HG02938 (cell line): Measurements from ENCODE around the gene ARHGEF28.

Experiments
- ATAC-seq: cut with Tn5 transposase; IDR thresholded peaks from one replicate; pipeline ENCODE4 v1.9.1; 2021; ENCODE audit warnings: mild to moderate bottlenecking, moderate library complexity; ENCODE audit not compliant: unreplicated experiment

Gene ARHGEF28

DNA sequence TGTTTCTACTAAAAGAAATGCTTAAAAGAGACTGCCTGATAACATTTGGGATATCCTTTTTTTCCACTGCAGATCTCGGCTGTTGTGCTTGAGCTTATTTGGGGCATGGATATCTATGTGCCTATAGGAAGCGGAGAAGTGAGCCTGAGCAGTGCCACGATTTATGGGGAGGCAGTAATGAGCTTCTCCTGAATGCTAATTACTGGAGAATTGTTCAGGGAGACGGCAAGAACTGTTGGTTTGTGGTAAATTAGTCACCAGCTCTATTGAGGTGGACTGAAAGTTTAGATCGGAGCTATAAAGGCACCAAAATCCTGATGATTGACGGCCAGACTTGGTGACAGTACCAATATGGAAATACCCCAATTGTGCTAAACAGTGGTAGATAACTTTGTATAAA is 186.5 kb downstream of the ARHGEF28 start:
- no peak for ATAC-seq

GRCh38 chr5:73812962-73813588 is 187.1 kb downstream of the ARHGEF28 start:
- ATAC-seq, result no peak

GRCh38 chr5:73814233-73814846 is 188.3 kb downstream of the ARHGEF28 start:
- no peak for ATAC-seq

- ATAC-seq, result no peak
Measured at GRCh38 chr5:73815631-73816030, 189.6 kb downstream of the ARHGEF28 start.

- no peak for ATAC-seq
Measured at GRCh38 chr5:73816656-73817420, 190.8 kb downstream of the ARHGEF28 start.

- no peak for ATAC-seq
Measured at GRCh38 chr5:73818357-73818756, 192.4 kb downstream of the ARHGEF28 start.

GRCh38 chr5:73820326-73820725 is 194.3 kb downstream of the ARHGEF28 start:
- ATAC-seq, result no peak

DNA sequence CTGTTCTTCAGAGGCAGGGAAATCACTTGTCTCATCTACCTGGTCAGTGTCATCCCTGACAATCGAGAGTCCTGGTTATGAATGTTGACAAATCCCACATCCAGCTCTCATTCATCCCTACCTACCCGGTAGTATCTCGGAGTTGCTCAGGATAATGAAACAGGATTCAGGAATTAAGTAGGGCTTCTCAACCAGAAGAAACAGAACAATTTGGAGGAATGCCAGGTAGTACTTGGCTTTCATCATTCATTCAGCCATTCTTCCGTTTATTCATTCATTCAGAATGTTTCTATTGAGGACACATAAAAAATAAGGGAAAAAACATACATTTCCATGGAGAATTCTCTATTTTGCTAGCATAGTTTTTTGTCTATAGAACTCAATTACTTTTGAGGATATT is 195.0 kb downstream of the ARHGEF28 start:
- ATAC-seq, result no peak

DNA sequence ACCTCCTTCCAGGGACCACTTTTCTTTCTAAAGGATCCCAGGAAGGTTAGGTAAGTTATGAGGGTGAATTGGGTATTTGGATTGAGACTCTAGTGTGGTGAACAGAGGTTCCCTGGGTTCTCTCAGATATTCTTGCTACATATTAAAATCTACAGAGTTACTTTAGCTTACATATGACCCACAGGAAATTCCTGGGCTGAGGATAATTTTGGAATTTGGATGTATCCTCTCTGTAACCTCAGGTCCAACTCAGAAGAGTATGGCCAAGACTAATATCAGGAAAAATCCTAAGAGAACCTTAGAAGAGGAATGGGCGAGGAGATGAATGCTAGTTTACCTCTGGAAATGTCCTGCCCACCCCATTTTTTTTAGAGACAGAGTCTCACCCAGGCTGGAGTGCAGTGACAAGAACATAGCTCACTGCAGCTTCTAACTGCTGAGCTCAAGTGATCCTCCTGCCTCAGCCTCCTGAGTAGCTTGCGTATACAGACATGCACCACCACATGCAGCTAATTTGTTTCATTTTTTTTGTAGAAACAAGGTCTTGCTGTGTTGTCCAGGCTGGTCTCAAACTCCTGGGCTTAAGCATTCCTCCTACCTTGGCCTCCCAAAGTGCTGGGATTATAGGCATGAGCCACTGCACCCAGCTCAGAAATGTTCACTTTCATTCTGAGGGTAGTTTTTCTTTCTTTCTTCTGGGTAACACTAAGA is 196.4 kb downstream of the ARHGEF28 start:
- no peak for ATAC-seq

DNA sequence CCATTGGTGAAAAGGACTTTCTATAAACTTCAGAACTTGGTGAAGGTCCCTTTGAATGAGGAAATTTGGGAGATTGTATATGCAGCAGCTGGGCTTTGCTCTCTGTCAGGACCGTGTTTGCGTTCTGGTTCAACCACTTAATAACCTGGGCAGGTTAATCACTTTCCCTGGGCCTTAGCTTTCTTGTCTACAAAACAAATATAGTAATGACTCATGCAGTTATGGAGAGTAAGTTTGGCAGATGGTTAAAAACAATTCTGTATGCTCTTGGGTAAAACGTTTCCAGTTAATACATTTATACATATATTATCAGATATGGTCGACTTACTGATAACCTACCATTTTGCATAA is 197.0 kb downstream of the ARHGEF28 start:
- ATAC-seq, result no peak

- ATAC-seq, result no peak
Measured at GRCh38 chr5:73823508-73823925, 197.5 kb downstream of the ARHGEF28 start.

DNA sequence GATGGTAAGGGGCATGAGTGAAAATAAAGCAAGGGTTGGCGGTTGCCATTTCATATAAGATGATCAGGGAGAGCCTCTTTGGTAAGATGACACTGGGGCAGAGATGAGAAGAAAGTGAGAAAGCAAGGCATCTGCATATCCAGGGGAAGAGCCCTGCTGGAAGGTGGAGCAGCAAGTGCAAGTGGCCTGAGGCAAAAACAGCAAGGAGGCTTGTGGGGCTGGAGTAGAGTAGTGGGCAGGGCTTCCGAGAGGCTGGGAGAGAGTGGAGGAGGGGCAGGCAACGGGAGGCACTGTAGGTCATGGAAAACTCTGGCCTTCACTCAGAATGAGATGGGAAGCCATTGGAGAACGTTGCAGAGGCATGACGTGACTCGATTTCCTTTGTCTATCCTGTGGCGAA is 199.2 kb downstream of the ARHGEF28 start:
- no peak for ATAC-seq

GRCh38 chr5:73825736-73826135 is 199.7 kb downstream of the ARHGEF28 start:
- no peak for ATAC-seq

- no peak for ATAC-seq
Measured at GRCh38 chr5:73826301-73827105, 200.5 kb downstream of the ARHGEF28 start.

GRCh38 chr5:73827106-73827450 is 201.1 kb downstream of the ARHGEF28 start:
- ATAC-seq, result no peak

DNA sequence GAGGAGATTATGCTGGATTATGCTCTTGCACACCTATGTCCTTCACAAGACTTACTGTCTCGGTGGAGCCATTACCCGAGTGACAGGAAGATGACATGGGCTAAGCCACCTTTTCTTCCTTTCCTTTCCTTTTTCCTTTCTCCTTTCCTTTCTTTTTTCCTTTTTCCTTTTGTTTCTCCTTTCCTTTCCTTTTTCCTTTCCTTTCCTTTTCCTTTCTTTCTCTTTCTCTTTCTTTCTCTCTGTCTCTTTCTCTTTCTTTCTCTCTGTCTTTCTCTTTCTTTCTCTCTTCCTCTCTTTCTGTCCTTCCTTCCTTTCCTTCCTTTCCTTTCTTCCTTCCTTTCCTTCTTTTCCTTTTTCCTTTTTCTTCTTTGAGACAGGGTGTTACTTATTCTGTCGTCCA is 202.5 kb downstream of the ARHGEF28 start:
- no peak for ATAC-seq

DNA sequence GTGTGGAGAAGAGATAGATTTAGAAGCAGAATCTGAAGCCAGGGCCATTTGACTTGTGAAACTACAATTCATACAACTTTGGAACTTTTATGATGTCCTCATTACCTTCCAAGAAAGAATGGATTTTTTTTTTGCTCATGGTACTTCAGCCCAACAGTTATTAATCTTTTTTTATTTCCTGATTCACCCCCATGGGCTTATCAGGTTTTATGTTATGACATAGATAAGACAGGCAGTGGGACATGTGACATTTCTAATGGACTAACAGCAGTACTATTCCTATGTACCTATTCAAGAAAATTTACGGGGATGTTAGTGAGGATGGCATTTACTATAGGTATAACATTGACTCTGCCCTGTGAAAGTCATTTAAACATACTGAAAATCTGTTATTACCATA is 204.7 kb downstream of the ARHGEF28 start:
- no peak for ATAC-seq

- no peak for ATAC-seq
Measured at GRCh38 chr5:73831066-73831465, 205.1 kb downstream of the ARHGEF28 start.

GRCh38 chr5:73834693-73835092 is 208.7 kb downstream of the ARHGEF28 start:
- no peak for ATAC-seq

DNA sequence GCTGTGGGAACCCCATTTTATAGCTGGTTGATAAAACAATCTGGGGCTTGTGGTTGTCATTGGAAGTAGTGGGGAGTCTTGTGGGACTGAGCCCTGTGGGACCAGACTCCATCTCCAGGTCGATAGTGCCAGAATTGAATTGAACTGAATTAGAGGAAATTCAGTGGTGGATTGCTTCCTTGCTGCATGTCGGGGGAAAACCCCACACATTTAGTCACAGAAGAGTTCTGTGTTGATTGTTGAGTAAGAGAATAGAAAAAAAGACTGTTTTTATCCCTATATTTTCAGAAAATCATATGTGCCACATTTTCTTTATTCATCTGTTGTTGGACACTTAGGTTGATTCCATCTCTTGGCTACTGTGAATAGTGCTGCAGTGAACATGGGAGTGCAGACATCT is 209.7 kb downstream of the ARHGEF28 start:
- ATAC-seq, result no peak

DNA sequence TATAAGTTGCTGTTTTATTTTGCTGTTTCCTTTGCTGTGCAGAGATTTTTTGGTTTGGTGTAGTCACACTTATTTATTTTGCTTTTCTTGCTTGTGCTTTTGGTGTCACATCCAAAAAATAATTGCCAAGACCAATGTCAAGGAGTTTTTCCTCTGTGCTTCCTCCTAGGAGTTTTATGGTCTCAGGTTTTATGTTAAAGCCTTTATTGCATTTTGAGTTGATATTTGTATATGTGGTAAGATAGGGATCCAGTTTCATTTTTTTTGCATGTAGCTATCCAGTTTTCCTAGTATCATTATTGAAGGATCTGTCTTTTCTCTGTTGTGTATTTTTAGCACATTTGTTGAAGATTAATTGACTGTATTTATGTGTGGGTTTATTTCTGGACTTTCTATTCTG is 210.6 kb downstream of the ARHGEF28 start:
- ATAC-seq, result no peak
